NT2/D1 (cell line): ENCODE data around the gene TLL2.

Experiments used
- SUZ12 ChIP-seq: IDR thresholded peaks from 2 replicates; pipeline ENCODE4 v1.6.1; 2011; ENCODE audit not compliant: insufficient read length, insufficient read depth; ENCODE audit errors: extremely low read depth
- YY1 ChIP-seq: IDR thresholded peaks from 2 replicates; pipeline ENCODE4 v1.6.1; 2011; ENCODE audit not compliant: insufficient read length, insufficient read depth

GRCh38 chr10:96556003-96556402 is 42.3 kb upstream of the TLL2 start:
- TF ChIP-seq YY1, result no peak
- no peak for TF ChIP-seq SUZ12
